IMR-90 (cell line): ENCODE results near the gene ZNF385C. TPM values are rescaled to one million over a fixed set of nuclear protein-coding genes. Genes with fewer than 3 reads are reported as not detected.

Experiments used
- ATAC-seq: fragments of 200-7000 bp; cut with Tn5 transposase; 2 replicates; pipeline ENCODE4 v1.9.1; 2020; ENCODE audit warnings: low read depth, mild to moderate bottlenecking, moderate library complexity
- BruUV-seq: library from RNA; stranded (reverse); fragments of 400-500 nt; replicated peaks from 2 replicates; lab custom pipeline; 2021; lab: Mats Ljungman, UMichigan
- CTCF ChIA-PET: fragments of 300-600 bp; formaldehyde crosslinking; extraction: SDS; loops from one replicate; lab custom pipeline; 2021; ENCODE audit warnings: antibody characterized with exemption; lab: Yijun Ruan, JAX
- POLR2A ChIA-PET: fragments of 300-600 bp; sonication (Branson Sonifier 250); formaldehyde crosslinking; loops from one replicate; lab custom pipeline; 2022; ENCODE audit warnings: antibody characterized with exemption; ENCODE audit not compliant: unreplicated experiment; lab: Charles Lee
- DNase-seq: peaks from one replicate; pipeline ENCODE4 v3.0.0; 2013
- H2AFZ ChIP-seq: replicated peaks from 2 replicates; pipeline ENCODE3; 2013; ENCODE audit warnings: low read length, mild to moderate bottlenecking; ENCODE audit not compliant: poor library complexity
- H2AK5ac ChIP-seq: 2 replicates; pipeline ENCODE4 v1.6.1; 2013; ENCODE audit warnings: low read depth, low read length, inconsistent platforms
- H2AK9ac ChIP-seq: replicated peaks from 2 replicates; pipeline ENCODE3; 2013; ENCODE audit warnings: mild to moderate bottlenecking, low read depth, low read length, moderate library complexity; ENCODE audit not compliant: poor library complexity
- H2BK120ac ChIP-seq: 2 replicates; pipeline ENCODE4 v1.6.1; 2013; ENCODE audit warnings: low read depth, low read length, inconsistent platforms
- H2BK15ac ChIP-seq: 3 replicates; pipeline ENCODE4 v1.6.1; 2013; ENCODE audit warnings: low read depth, low read length, inconsistent platforms
- H2BK20ac ChIP-seq: 2 replicates; pipeline ENCODE4 v1.6.1; 2013; ENCODE audit warnings: low read depth, mild to moderate bottlenecking, inconsistent platforms, low read length, moderate library complexity
- H2BK5ac ChIP-seq: 2 replicates; pipeline ENCODE4 v1.6.1; 2013; ENCODE audit warnings: mild to moderate bottlenecking, low read depth, low read length, inconsistent platforms; ENCODE audit not compliant: poor library complexity, severe bottlenecking
- H3K14ac ChIP-seq: replicated peaks from 2 replicates; pipeline ENCODE4 v1.6.1; 2013; ENCODE audit warnings: low read depth, low read length, inconsistent platforms
- H3K18ac ChIP-seq: 2 replicates; pipeline ENCODE4 v1.6.1; 2013; ENCODE audit warnings: low read depth, low read length, control low read depth
- H3K23ac ChIP-seq: 2 replicates; pipeline ENCODE4 v1.6.1; 2013; ENCODE audit warnings: low read depth, low read length, inconsistent platforms
- H3K27ac ChIP-seq: 2 replicates; pipeline ENCODE4 v1.5.1; 2013; ENCODE audit warnings: mild to moderate bottlenecking, control low read depth, low read length; ENCODE audit not compliant: insufficient read depth
- H3K27me3 ChIP-seq: 2 replicates; pipeline ENCODE4 v1.6.1; 2013; ENCODE audit warnings: low read length; ENCODE audit not compliant: control insufficient read depth, insufficient read depth
- H3K36me3 ChIP-seq: 2 replicates; pipeline ENCODE4 v1.6.1; 2013; ENCODE audit warnings: low read length, mixed read lengths; ENCODE audit not compliant: control insufficient read depth, insufficient read depth
- H3K4ac ChIP-seq: 2 replicates; pipeline ENCODE4 v1.6.1; 2013; ENCODE audit warnings: low read depth, low read length, inconsistent platforms
- H3K4me1 ChIP-seq: 2 replicates; pipeline ENCODE4 v1.6.1; 2013; ENCODE audit warnings: low read length, mixed read lengths; ENCODE audit not compliant: control insufficient read depth, insufficient read depth
- H3K4me2 ChIP-seq: 2 replicates; pipeline ENCODE4 v1.6.1; 2013; ENCODE audit warnings: low read depth, mild to moderate bottlenecking, control low read depth, low read length, moderate library complexity
- H3K4me3 ChIP-seq: 2 replicates; pipeline ENCODE4 v1.5.1; 2013; ENCODE audit warnings: low read depth, mild to moderate bottlenecking, control low read depth, low read length, moderate library complexity; ENCODE audit not compliant: insufficient read depth
- H3K56ac ChIP-seq: 2 replicates; pipeline ENCODE4 v1.6.1; 2013; ENCODE audit warnings: low read length, inconsistent platforms; ENCODE audit not compliant: insufficient read depth; ENCODE audit errors: extremely low read depth
- H3K79me1 ChIP-seq, 2 experiments: 2 replicates each; pipeline ENCODE4 v1.6.1; 2013; ENCODE audit warnings: low read length in 2 of 2, inconsistent platforms in 1 of 2, low read depth in 1 of 2
- H3K9ac ChIP-seq: 2 replicates; pipeline ENCODE4 v1.6.1; 2013; ENCODE audit warnings: low read depth, low read length, control low read depth
- H3K9me1 ChIP-seq: 2 replicates; pipeline ENCODE4 v1.6.1; 2013; ENCODE audit warnings: low read length, inconsistent platforms; ENCODE audit not compliant: insufficient read depth
- H3K9me3 ChIP-seq: 2 replicates; pipeline ENCODE4 v1.6.1; 2013; ENCODE audit warnings: low read length; ENCODE audit not compliant: control insufficient read depth, insufficient read depth
- H4K20me1 ChIP-seq: 2 replicates; pipeline ENCODE4 v1.6.1; 2013; ENCODE audit warnings: low read length, inconsistent platforms; ENCODE audit not compliant: insufficient read depth
- H4K5ac ChIP-seq: 2 replicates; pipeline ENCODE4 v1.6.1; 2013; ENCODE audit warnings: mild to moderate bottlenecking, low read depth, low read length, control low read depth
- H4K8ac ChIP-seq, 2 experiments: 2 replicates each; pipeline ENCODE4 v1.6.1; 2013; ENCODE audit warnings: low read depth in 2 of 2, low read length in 2 of 2, control low read depth in 1 of 2, inconsistent platforms in 1 of 2
- H4K91ac ChIP-seq: 2 replicates; pipeline ENCODE4 v1.6.1; 2013; ENCODE audit warnings: low read depth, low read length, inconsistent platforms; ENCODE audit not compliant: insufficient read depth
- BHLHE40 ChIP-seq: fragments of 150-350 bp; IDR thresholded peaks from 2 replicates; pipeline ENCODE4 v1.6.1; 2016; ENCODE audit warnings: mild to moderate bottlenecking, low read depth, low read length
- CEBPB ChIP-seq: IDR thresholded peaks from 2 replicates; pipeline ENCODE4 v1.6.1; 2012; ENCODE audit warnings: low read depth, low read length, improper control_type of control experiment
- CHD1 ChIP-seq: IDR thresholded peaks from 2 replicates; pipeline ENCODE4 v1.6.1; 2012; ENCODE audit warnings: low read depth, low read length, improper control_type of control experiment
- FOS ChIP-seq: fragments of 150-350 bp; IDR thresholded peaks from 2 replicates; pipeline ENCODE4 v1.6.1; 2016; ENCODE audit warnings: low read depth, low read length
- MAFK ChIP-seq: IDR thresholded peaks from 2 replicates; pipeline ENCODE4 v1.6.1; 2012; ENCODE audit warnings: low read depth, low read length, improper control_type of control experiment
- MAZ ChIP-seq: IDR thresholded peaks from 2 replicates; pipeline ENCODE4 v1.6.1; 2012; ENCODE audit warnings: low read depth, mild to moderate bottlenecking, low read length, improper control_type of control experiment, moderate library complexity, borderline replicate concordance
- MXI1 ChIP-seq: IDR thresholded peaks from 2 replicates; pipeline ENCODE4 v1.6.1; 2012; ENCODE audit warnings: low read depth, mild to moderate bottlenecking, low read length, moderate library complexity, borderline replicate concordance
- NFE2L2 ChIP-seq: fragments of 150-350 bp; IDR thresholded peaks from 2 replicates; pipeline ENCODE4 v1.6.1; 2016; ENCODE audit warnings: low read depth, mild to moderate bottlenecking, low read length
- POLR2A ChIP-seq: IDR thresholded peaks from 2 replicates; pipeline ENCODE4 v1.6.1; 2012; ENCODE audit warnings: mild to moderate bottlenecking, low read depth, low read length
- RAD21 ChIP-seq: IDR thresholded peaks from 2 replicates; pipeline ENCODE4 v1.6.1; 2012; ENCODE audit warnings: low read length, improper control_type of control experiment
- RCOR1 ChIP-seq: IDR thresholded peaks from 2 replicates; pipeline ENCODE4 v1.6.1; 2012; ENCODE audit warnings: mild to moderate bottlenecking, low read length, improper control_type of control experiment; ENCODE audit not compliant: insufficient replicate concordance
- RFX5 ChIP-seq: IDR thresholded peaks from 2 replicates; pipeline ENCODE4 v1.8.0; 2012; ENCODE audit warnings: low read depth, mild to moderate bottlenecking, low read length, moderate library complexity
- SMC3 ChIP-seq: fragments of 150-350 bp; IDR thresholded peaks from 2 replicates; pipeline ENCODE4 v1.6.1; 2016; ENCODE audit warnings: low read depth, mild to moderate bottlenecking, antibody characterized with exemption, low read length, moderate library complexity
- WGBS, 2 experiments: methylation state at CpG; one replicate each; pipeline versions ENCODE4 v1.1.5 to v1.1.7; 2013; ENCODE audit warnings: missing lambda C conversion rate in 2 of 2; ENCODE audit not compliant: insufficient read length in 1 of 2; ENCODE audit errors: extremely low coverage in 2 of 2; 5-methylcytosine and 5-hydroxymethylcytosine counted together
- dilution Hi-C: fragments of 300-500 bp; cut with HindIII; formaldehyde crosslinking; loops from one replicate; pipeline ENCODE4 v1.14.3; 2018; ENCODE audit warnings: low sequenced_read_pairs; ENCODE audit not compliant: unreplicated experiment
- in situ Hi-C: fragments of 300-500 bp; cut with MboI; formaldehyde crosslinking; loops from 3 replicates; pipeline ENCODE4 v1.14.3; 2019; ENCODE audit warnings: low sequenced_read_pairs, inconsistent platforms, mixed read lengths
- intact Hi-C: fragments of 100-400 bp; cut with micrococcal nuclease; formaldehyde crosslinking; loops from 2 replicates; pipeline ENCODE4 v1.10.0; 2022
- polyA plus RNA-seq, 3 experiments: library from polyadenylated mRNA; depleted of rRNA; stranded (reverse); fragments of >200 nt; gene quantifications; 2 replicates each; pipeline ENCODE4 v1.2.3, GENCODE V29; 2012; ENCODE audit warnings: low replicate concordance in 1 of 3
- total RNA-seq: library from RNA; depleted of rRNA; stranded (reverse); fragments of >200 nt; gene quantifications from 2 replicates; pipeline ENCODE4 v1.2.3, GENCODE V29; 2012
- TF ChIP-seq, protein P1 (sequence below): fragments of 150-350 bp; IDR thresholded peaks from 2 replicates; pipeline ENCODE4 v1.6.1; 2017; ENCODE audit warnings: mild to moderate bottlenecking, antibody characterized with exemption, low read length, low read depth
- TF ChIP-seq, protein P2 (sequence below): conservative IDR thresholded peaks from 2 replicates; pipeline ENCODE4 v1.5.1; 2012; ENCODE audit warnings: mild to moderate bottlenecking, low read depth, low read length, improper control_type of control experiment
- TF ChIP-seq, protein P3 (sequence below): fragments of 150-350 bp; IDR thresholded peaks from 2 replicates; pipeline ENCODE4 v1.6.1; 2016; ENCODE audit warnings: low read depth, mild to moderate bottlenecking, low read length, moderate library complexity, borderline replicate concordance

Gene ZNF385C
- total and polyA plus RNA-seq, 2 of the 4 experiments (the other 2 are of a cell fraction), result not detected

DNA sequence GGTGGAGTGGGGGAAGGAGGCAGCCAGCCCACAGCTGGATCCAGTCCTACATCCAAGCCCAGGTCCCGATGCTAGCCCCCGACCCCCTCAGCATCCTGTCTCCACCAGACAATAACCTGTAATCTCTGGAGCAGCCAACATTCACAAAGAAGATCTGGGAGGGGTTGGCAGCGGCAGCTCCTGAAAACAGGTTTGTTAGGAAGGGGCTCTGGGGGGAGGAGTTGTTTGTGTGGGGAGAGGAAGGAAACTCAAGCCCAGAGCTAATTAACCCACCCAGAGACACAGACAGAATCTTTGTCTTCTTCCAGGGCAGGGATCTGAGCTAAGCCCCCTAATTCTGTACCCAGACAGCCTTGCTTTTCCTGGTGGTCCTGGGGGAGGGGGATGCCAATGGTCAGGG, 43.2 kb downstream of the ZNF385C start:
- DNase-seq (no peak), ATAC-seq (no peak)
- Histone ChIP-seq H3K4me3 (no peak overlapping the region), H4K20me1 (no peaks in the 10 kb centered on the region), H4K5ac (no peak overlapping the region), H2AFZ (no peak overlapping the region), H3K36me3 (no peaks in the 10 kb centered on the region), H3K27me3 (peaks cover 80% of the 10 kb centered on the region), H2BK120ac (no peak overlapping the region), H3K56ac (no peak overlapping the region), H2BK5ac (no peak overlapping the region), H3K27ac (no peak overlapping the region), H2AK5ac (no peak overlapping the region), H2BK15ac (no peak overlapping the region), H3K18ac (no peak overlapping the region), H3K4ac (no peak overlapping the region), H3K4me1 (no peaks in the 10 kb centered on the region), H3K9ac (no peak overlapping the region), H3K4me2 (no peak overlapping the region), H2AK9ac (no peak overlapping the region), H3K79me1 (no peaks in the 10 kb centered on the region), H3K14ac (no peak overlapping the region), H4K8ac (no peak overlapping the region), H3K9me3 (no peaks in the 10 kb centered on the region), H3K9me1 (peaks cover 3% of the 10 kb centered on the region; the same call in 1 of the 2 replicates), H3K23ac (no peak overlapping the region), H2BK20ac (no peak overlapping the region), H4K91ac (no peak overlapping the region)
- no CpG with 5 or more reads among the region's 3 CpGs for WGBS, 2 experiments
- ChIA-PET CTCF (no interaction called here), POLR2A (interaction anchor here (0.7 kb wide), 1 partner anchor 95 kb away, joined by 12 read pairs; no protein-coding TSS in a partner anchor)
- BruUV-seq, result no TSS peak
- intact Hi-C loops (no loop called here), dilution Hi-C loops (no loop called here), in situ Hi-C loops (no loop called here)
- TF ChIP-seq, protein P1, sequence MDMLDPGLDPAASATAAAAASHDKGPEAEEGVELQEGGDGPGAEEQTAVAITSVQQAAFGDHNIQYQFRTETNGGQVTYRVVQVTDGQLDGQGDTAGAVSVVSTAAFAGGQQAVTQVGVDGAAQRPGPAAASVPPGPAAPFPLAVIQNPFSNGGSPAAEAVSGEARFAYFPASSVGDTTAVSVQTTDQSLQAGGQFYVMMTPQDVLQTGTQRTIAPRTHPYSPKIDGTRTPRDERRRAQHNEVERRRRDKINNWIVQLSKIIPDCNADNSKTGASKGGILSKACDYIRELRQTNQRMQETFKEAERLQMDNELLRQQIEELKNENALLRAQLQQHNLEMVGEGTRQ, result no peak
- TF ChIP-seq, protein P2, sequence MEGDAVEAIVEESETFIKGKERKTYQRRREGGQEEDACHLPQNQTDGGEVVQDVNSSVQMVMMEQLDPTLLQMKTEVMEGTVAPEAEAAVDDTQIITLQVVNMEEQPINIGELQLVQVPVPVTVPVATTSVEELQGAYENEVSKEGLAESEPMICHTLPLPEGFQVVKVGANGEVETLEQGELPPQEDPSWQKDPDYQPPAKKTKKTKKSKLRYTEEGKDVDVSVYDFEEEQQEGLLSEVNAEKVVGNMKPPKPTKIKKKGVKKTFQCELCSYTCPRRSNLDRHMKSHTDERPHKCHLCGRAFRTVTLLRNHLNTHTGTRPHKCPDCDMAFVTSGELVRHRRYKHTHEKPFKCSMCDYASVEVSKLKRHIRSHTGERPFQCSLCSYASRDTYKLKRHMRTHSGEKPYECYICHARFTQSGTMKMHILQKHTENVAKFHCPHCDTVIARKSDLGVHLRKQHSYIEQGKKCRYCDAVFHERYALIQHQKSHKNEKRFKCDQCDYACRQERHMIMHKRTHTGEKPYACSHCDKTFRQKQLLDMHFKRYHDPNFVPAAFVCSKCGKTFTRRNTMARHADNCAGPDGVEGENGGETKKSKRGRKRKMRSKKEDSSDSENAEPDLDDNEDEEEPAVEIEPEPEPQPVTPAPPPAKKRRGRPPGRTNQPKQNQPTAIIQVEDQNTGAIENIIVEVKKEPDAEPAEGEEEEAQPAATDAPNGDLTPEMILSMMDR, result no peak
- TF ChIP-seq RFX5 (no peak), POLR2A (no peak), FOS (no peak), MXI1 (no peak), MAFK (no peak), RAD21 (no peak), CEBPB (no peak), NFE2L2 (no peak), RCOR1 (no peak), CHD1 (no peak), MAZ (no peak), SMC3 (no peak), BHLHE40 (no peak)
- TF ChIP-seq, protein P3, sequence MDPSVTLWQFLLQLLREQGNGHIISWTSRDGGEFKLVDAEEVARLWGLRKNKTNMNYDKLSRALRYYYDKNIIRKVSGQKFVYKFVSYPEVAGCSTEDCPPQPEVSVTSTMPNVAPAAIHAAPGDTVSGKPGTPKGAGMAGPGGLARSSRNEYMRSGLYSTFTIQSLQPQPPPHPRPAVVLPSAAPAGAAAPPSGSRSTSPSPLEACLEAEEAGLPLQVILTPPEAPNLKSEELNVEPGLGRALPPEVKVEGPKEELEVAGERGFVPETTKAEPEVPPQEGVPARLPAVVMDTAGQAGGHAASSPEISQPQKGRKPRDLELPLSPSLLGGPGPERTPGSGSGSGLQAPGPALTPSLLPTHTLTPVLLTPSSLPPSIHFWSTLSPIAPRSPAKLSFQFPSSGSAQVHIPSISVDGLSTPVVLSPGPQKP, result no peak
